C4-2B (cell line): ENCODE results near the gene PROSER2.

Experiments
- CTCF ChIP-seq: fragments of 450-650 bp; conservative IDR thresholded peaks from 2 replicates; pipeline ENCODE4 v1.5.1; 2017; ENCODE audit warnings: mild to moderate bottlenecking
- ZFX ChIP-seq: fragments of 450-650 bp; IDR thresholded peaks from 2 replicates; pipeline ENCODE4 v1.6.1; 2017

- TF ChIP-seq CTCF (no peak), ZFX (no peak)
Observed at GRCh38 chr10:11813855-11814567, 9.1 kb upstream of the PROSER2 start.
